SJCRH30 (cell line): ENCODE measurements around the gene ITGA11. TPM values are rescaled to one million over a fixed set of nuclear protein-coding genes. Genes with fewer than 3 reads are reported as not detected.

Experiments
- DNase-seq, 2 experiments: peaks; one replicate each; pipeline ENCODE4 v3.0.0-alpha.2; 2015 to 2020
- H3K27ac ChIP-seq: fragments of 250-450 bp; sonication (Bioruptor Pico); 2 replicates; pipeline ENCODE4 v1.5.1; 2020; ENCODE audit warnings: mild to moderate bottlenecking, moderate library complexity
- H3K27me3 ChIP-seq: fragments of 250-450 bp; sonication (Bioruptor Pico); 2 replicates; pipeline ENCODE4 v1.5.1; 2020; ENCODE audit warnings: mild to moderate bottlenecking, moderate library complexity
- H3K36me3 ChIP-seq: fragments of 250-450 bp; sonication (Bioruptor Pico); 2 replicates; pipeline ENCODE4 v1.5.1; 2020; ENCODE audit warnings: mild to moderate bottlenecking, moderate library complexity
- H3K4me1 ChIP-seq: fragments of 250-450 bp; sonication (Bioruptor Pico); 2 replicates; pipeline ENCODE4 v1.5.1; 2020; ENCODE audit warnings: mild to moderate bottlenecking, moderate library complexity
- H3K4me3 ChIP-seq: fragments of 250-450 bp; sonication (Bioruptor Pico); 2 replicates; pipeline ENCODE4 v1.5.1; 2020; ENCODE audit warnings: mild to moderate bottlenecking, moderate library complexity
- H3K9me3 ChIP-seq: fragments of 250-450 bp; sonication (Bioruptor Pico); replicated peaks from 2 replicates; pipeline ENCODE4 v1.5.1; 2020; ENCODE audit warnings: mild to moderate bottlenecking, moderate library complexity
- total RNA-seq: library from RNA; depleted of rRNA; stranded (reverse); fragments of >200 nt; shearing (Covaris generic); gene quantifications from 2 replicates; pipeline ENCODE4 v1.2.3, GENCODE V29; 2014

Gene ITGA11
- total RNA-seq, 1 experiment from 2014 or later: not detected

- no peak overlapping the region for H3K27ac ChIP-seq
- peak; percentile 37 to 43 for DNase-seq
Measured at GRCh38 chr15:68333775-68334470, 98.0 kb downstream of the ITGA11 start.

GRCh38 chr15:68332266-68332665, 99.7 kb downstream of the ITGA11 start:
- Histone ChIP-seq H3K27ac (no peak overlapping the region), H3K9me3 (no peaks in the 10 kb centered on the region), H3K36me3 (no peaks in the 10 kb centered on the region), H3K4me1 (no peaks in the 10 kb centered on the region), H3K4me3 (no peak overlapping the region), H3K27me3 (peaks cover 8% of the 10 kb centered on the region; the same call in 1 of the 2 replicates)
- DNase-seq: no peak

More at GRCh38 chr15:68333775-68334470, 98.0 kb downstream of the ITGA11 start:
- Histone ChIP-seq H3K36me3 (no peaks in the 10 kb centered on the region), H3K27me3 (peaks cover 8% of the 10 kb centered on the region; the same call in 1 of the 2 replicates), H3K4me1 (no peaks in the 10 kb centered on the region), H3K4me3 (no peak overlapping the region), H3K9me3 (no peaks in the 10 kb centered on the region)

GRCh38 chr15:68330901-68331300, 101.1 kb downstream of the ITGA11 start:
- no peaks in the 10 kb centered on the region for H3K4me1 ChIP-seq
- H3K9me3 ChIP-seq: no peaks in the 10 kb centered on the region
- no peak for DNase-seq
- no peak overlapping the region for H3K4me3 ChIP-seq
- no peaks in the 10 kb centered on the region for H3K36me3 ChIP-seq
- peaks cover 8% of the 10 kb centered on the region for H3K27me3 ChIP-seq
- H3K27ac ChIP-seq: no peak overlapping the region

GRCh38 chr15:68330416-68330815, 101.5 kb downstream of the ITGA11 start:
- Histone ChIP-seq H3K4me1 (no peaks in the 10 kb centered on the region), H3K36me3 (no peaks in the 10 kb centered on the region), H3K9me3 (no peaks in the 10 kb centered on the region), H3K27ac (no peak overlapping the region), H3K4me3 (no peak overlapping the region), H3K27me3 (peaks cover 13% of the 10 kb centered on the region)
- no peak for DNase-seq

- H3K36me3 ChIP-seq: no peaks in the 10 kb centered on the region
- H3K27me3 ChIP-seq: peaks cover 25% of the 10 kb centered on the region
Measured at GRCh38 chr15:68328964-68329363, 103.0 kb downstream of the ITGA11 start.

GRCh38 chr15:68328443-68328842, 103.5 kb downstream of the ITGA11 start:
- no peaks in the 10 kb centered on the region for H3K4me1 ChIP-seq
- no peak overlapping the region for H3K4me3 ChIP-seq
- peaks cover 29% of the 10 kb centered on the region for H3K27me3 ChIP-seq
- H3K36me3 ChIP-seq: no peaks in the 10 kb centered on the region
- no peak overlapping the region for H3K27ac ChIP-seq
- no peaks in the 10 kb centered on the region for H3K9me3 ChIP-seq
- no peak for DNase-seq

More at GRCh38 chr15:68328964-68329363, 103.0 kb downstream of the ITGA11 start:
- Histone ChIP-seq H3K9me3 (no peaks in the 10 kb centered on the region), H3K4me3 (no peak overlapping the region), H3K27ac (no peak overlapping the region), H3K4me1 (no peaks in the 10 kb centered on the region)
- no peak for DNase-seq

GRCh38 chr15:68326711-68327354, 105.1 kb downstream of the ITGA11 start:
- Histone ChIP-seq H3K4me1 (no peaks in the 10 kb centered on the region), H3K9me3 (no peaks in the 10 kb centered on the region), H3K27me3 (peaks cover 27% of the 10 kb centered on the region), H3K27ac (no peak overlapping the region), H3K36me3 (no peaks in the 10 kb centered on the region), H3K4me3 (no peak overlapping the region)
- no peak for DNase-seq

GRCh38 chr15:68325726-68326125, 106.2 kb downstream of the ITGA11 start:
- Histone ChIP-seq H3K27me3 (peaks cover 27% of the 10 kb centered on the region), H3K36me3 (no peaks in the 10 kb centered on the region), H3K27ac (no peak overlapping the region), H3K4me1 (no peaks in the 10 kb centered on the region), H3K4me3 (no peak overlapping the region), H3K9me3 (no peaks in the 10 kb centered on the region)
- no peak for DNase-seq

- no peak for DNase-seq
- peaks cover 34% of the 10 kb centered on the region for H3K27me3 ChIP-seq
- H3K4me3 ChIP-seq: no peak overlapping the region
- H3K9me3 ChIP-seq: no peaks in the 10 kb centered on the region
- H3K36me3 ChIP-seq: no peaks in the 10 kb centered on the region
- no peak overlapping the region for H3K27ac ChIP-seq
- no peaks in the 10 kb centered on the region for H3K4me1 ChIP-seq
Measured at GRCh38 chr15:68322796-68323195, 109.2 kb downstream of the ITGA11 start.

GRCh38 chr15:68321229-68321628, 110.7 kb downstream of the ITGA11 start:
- no peak for DNase-seq
- H3K4me1 ChIP-seq: no peaks in the 10 kb centered on the region
- H3K9me3 ChIP-seq: no peaks in the 10 kb centered on the region
- no peak overlapping the region for H3K4me3 ChIP-seq
- no peaks in the 10 kb centered on the region for H3K36me3 ChIP-seq
- H3K27ac ChIP-seq: no peak overlapping the region
- peaks cover 33% of the 10 kb centered on the region for H3K27me3 ChIP-seq

- H3K27me3 ChIP-seq: peaks cover 21% of the 10 kb centered on the region
- H3K36me3 ChIP-seq: no peaks in the 10 kb centered on the region
- no peaks in the 10 kb centered on the region for H3K9me3 ChIP-seq
- H3K4me3 ChIP-seq: no peak overlapping the region
- H3K27ac ChIP-seq: no peak overlapping the region
- DNase-seq: no peak
- no peaks in the 10 kb centered on the region for H3K4me1 ChIP-seq
Measured at GRCh38 chr15:68319997-68320396, 112.0 kb downstream of the ITGA11 start.

- no peak for DNase-seq
- Histone ChIP-seq H3K4me3 (no peak overlapping the region), H3K27me3 (peaks cover 13% of the 10 kb centered on the region), H3K27ac (no peak overlapping the region), H3K4me1 (no peaks in the 10 kb centered on the region), H3K36me3 (no peaks in the 10 kb centered on the region), H3K9me3 (no peaks in the 10 kb centered on the region)
Measured at GRCh38 chr15:68318931-68319909, 112.7 kb downstream of the ITGA11 start.

GRCh38 chr15:68318008-68318835, 113.7 kb downstream of the ITGA11 start:
- DNase-seq: no peak
- H3K4me3 ChIP-seq: no peak overlapping the region
- peaks cover 14% of the 10 kb centered on the region for H3K27me3 ChIP-seq
- H3K27ac ChIP-seq: no peak overlapping the region
- H3K4me1 ChIP-seq: no peaks in the 10 kb centered on the region
- H3K9me3 ChIP-seq: no peaks in the 10 kb centered on the region
- H3K36me3 ChIP-seq: no peaks in the 10 kb centered on the region
